ENCODE results near the gene NDUFS2. TPM values are rescaled to one million over a fixed set of nuclear protein-coding genes. Genes with fewer than 3 reads are reported as not detected.

The NDUFS2 gene
- polyA plus RNA-seq (2012; ENCODE audit: insufficient read length, low read depth) = 204 TPM

GRCh38 chr1:161201836-161202712 is at the start of gene NDUFS2:
TSS of gene NDUFS2 (plus strand) at chr1:161202367. CDS start at chr1:161202386, 19 bp downstream.
- no peak for TF ChIP-seq FOXP2 (optimal IDR thresholded peaks at IDR 0.05; ENCODE audit: borderline replicate concordance, extremely low read depth, extremely low read length, insufficient read depth)
- TF ChIP-seq POLR2AphosphoS5 (IDR thresholded peaks at IDR 0.05; ENCODE audit: low read depth, low read length) = peak; percentile 93
- no peak for TF ChIP-seq SIN3A (IDR thresholded peaks at IDR 0.05; ENCODE audit: borderline replicate concordance, insufficient read depth, low read length)
- TF ChIP-seq REST (IDR thresholded peaks at IDR 0.05; ENCODE audit: insufficient read depth in 1 of 2, low read depth in 2 of 2, low read length in 2 of 2) = peak in 1 of 2 experiments; percentile 57; a peak in 2 of 4 replicates
- TF ChIP-seq TAF1 (IDR thresholded peaks at IDR 0.05; ENCODE audit: borderline replicate concordance, insufficient read depth, low read length) = peak; percentile 100

- TF ChIP-seq POLR2AphosphoS5 (IDR thresholded peaks at IDR 0.05; ENCODE audit: low read depth, low read length) (no peak), SIN3A (IDR thresholded peaks at IDR 0.05; ENCODE audit: borderline replicate concordance, insufficient read depth, low read length) (no peak), REST (IDR thresholded peaks at IDR 0.05; ENCODE audit: insufficient read depth in 1 of 2, low read depth in 2 of 2, low read length in 2 of 2) (no peak), TAF1 (IDR thresholded peaks at IDR 0.05; ENCODE audit: borderline replicate concordance, insufficient read depth, low read length) (no peak)
Measured at GRCh38 chr1:161153176-161153575, 49.0 kb upstream of the NDUFS2 start.

GRCh38 chr1:161153682-161154337 is 48.4 kb upstream of the NDUFS2 start, which contains the start of gene UFC1:
TSS of gene UFC1 (plus strand) at chr1:161153978. CDS start at chr1:161153998, 20 bp downstream.
- TF ChIP-seq REST (IDR thresholded peaks at IDR 0.05; ENCODE audit: insufficient read depth in 1 of 2, low read depth in 2 of 2, low read length in 2 of 2) (peak in 1 of 2 experiments; percentile 68; a peak in 1 of 4 replicates), SIN3A (IDR thresholded peaks at IDR 0.05; ENCODE audit: borderline replicate concordance, insufficient read depth, low read length) (peak; percentile 87; the same call in 1 of the 2 replicates), POLR2AphosphoS5 (IDR thresholded peaks at IDR 0.05; ENCODE audit: low read depth, low read length) (peak; percentile 88), TAF1 (IDR thresholded peaks at IDR 0.05; ENCODE audit: borderline replicate concordance, insufficient read depth, low read length) (peak; percentile 98), FOXP2 (optimal IDR thresholded peaks at IDR 0.05; ENCODE audit: borderline replicate concordance, extremely low read depth, extremely low read length, insufficient read depth) (no peak)

- TF ChIP-seq FOXP2 (optimal IDR thresholded peaks at IDR 0.05; ENCODE audit: borderline replicate concordance, extremely low read depth, extremely low read length, insufficient read depth) (no peak), TAF1 (IDR thresholded peaks at IDR 0.05; ENCODE audit: borderline replicate concordance, insufficient read depth, low read length) (no peak), REST (IDR thresholded peaks at IDR 0.05; ENCODE audit: insufficient read depth in 1 of 2, low read depth in 2 of 2, low read length in 2 of 2) (no peak), POLR2AphosphoS5 (IDR thresholded peaks at IDR 0.05; ENCODE audit: low read depth, low read length) (no peak), SIN3A (IDR thresholded peaks at IDR 0.05; ENCODE audit: borderline replicate concordance, insufficient read depth, low read length) (no peak)
Measured at GRCh38 chr1:161157867-161158266, 44.3 kb upstream of the NDUFS2 start.

All from PFSK-1 (cell line).